ENCODE results near the gene MAP3K20.
"Not testable (repeated sequence)": the region's sequence is repeated elsewhere in the genome, so short reads cannot be mapped to it uniquely, and the experiment has no call there.

MAP3K20 gene

GRCh38 chr2:173160618-173161017, 85.0 kb downstream of the MAP3K20 start:
- Histone ChIP-seq H3K36me3 (ENCODE audit: control insufficient read depth, insufficient read depth, low read length) (no peaks in the 10 kb centered on the region), H3K4me3 (ENCODE audit: low read length) (no peak overlapping the region), H3K27me3 (ENCODE audit: control insufficient read depth, insufficient read depth, low read length) (no peaks in the 10 kb centered on the region), H3K9me3 (ENCODE audit: control insufficient read depth, insufficient read depth, low read length) (no peaks in the 10 kb centered on the region), H3K4me1 (ENCODE audit: control insufficient read depth, insufficient read depth, low read length) (no peaks in the 10 kb centered on the region), H3K27ac (ENCODE audit: low read length) (no peak overlapping the region)
- DNase-seq (ENCODE audit: low read depth, low spot score) = no peak
- no CpG with 5 or more reads among the region's 4 CpGs for WGBS (ENCODE audit: insufficient coverage, insufficient read length)

GRCh38 chr2:173161040-173161439, 85.4 kb downstream of the MAP3K20 start:
- H3K36me3 ChIP-seq (ENCODE audit: control insufficient read depth, insufficient read depth, low read length) = no peaks in the 10 kb centered on the region
- H3K9me3 ChIP-seq (ENCODE audit: control insufficient read depth, insufficient read depth, low read length) = no peaks in the 10 kb centered on the region
- H3K4me1 ChIP-seq (ENCODE audit: control insufficient read depth, insufficient read depth, low read length) = no peaks in the 10 kb centered on the region
- H3K27me3 ChIP-seq (ENCODE audit: control insufficient read depth, insufficient read depth, low read length) = no peaks in the 10 kb centered on the region
- no CpG with 5 or more reads among the region's 4 CpGs for WGBS (ENCODE audit: insufficient coverage, insufficient read length)
- no peak overlapping the region for H3K27ac ChIP-seq (ENCODE audit: low read length)
- H3K4me3 ChIP-seq (ENCODE audit: low read length) = no peak overlapping the region
- no peak for DNase-seq (ENCODE audit: low read depth, low spot score)

- WGBS (ENCODE audit: insufficient coverage, insufficient read length) = no CpG with 5 or more reads among the region's 6 CpGs
- Histone ChIP-seq H3K27ac (ENCODE audit: low read length) (no peak overlapping the region), H3K4me3 (ENCODE audit: low read length) (no peak overlapping the region), H3K36me3 (ENCODE audit: control insufficient read depth, insufficient read depth, low read length) (no peaks in the 10 kb centered on the region), H3K9me3 (ENCODE audit: control insufficient read depth, insufficient read depth, low read length) (no peaks in the 10 kb centered on the region), H3K27me3 (ENCODE audit: control insufficient read depth, insufficient read depth, low read length) (no peaks in the 10 kb centered on the region), H3K4me1 (ENCODE audit: control insufficient read depth, insufficient read depth, low read length) (no peaks in the 10 kb centered on the region)
- no peak for DNase-seq (ENCODE audit: low read depth, low spot score)
These were observed 85.9 kb downstream of the MAP3K20 start for GRCh38 chr2:173161507-173161906.

- not testable (repeated sequence) for H3K27ac ChIP-seq (ENCODE audit: low read length); H3K36me3 ChIP-seq (ENCODE audit: control insufficient read depth, insufficient read depth, low read length); H3K4me3 ChIP-seq (ENCODE audit: low read length); DNase-seq (ENCODE audit: low read depth, low spot score); H3K27me3 ChIP-seq (ENCODE audit: control insufficient read depth, insufficient read depth, low read length); H3K9me3 ChIP-seq (ENCODE audit: control insufficient read depth, insufficient read depth, low read length); H3K4me1 ChIP-seq (ENCODE audit: control insufficient read depth, insufficient read depth, low read length)
- WGBS (ENCODE audit: insufficient coverage, insufficient read length) = no CpG with 5 or more reads among the region's 1 CpG
These were observed 87.7 kb downstream of the MAP3K20 start for GRCh38 chr2:173163357-173163756.

- Histone ChIP-seq H3K36me3 (ENCODE audit: control insufficient read depth, insufficient read depth, low read length) (no peaks in the 10 kb centered on the region), H3K27me3 (ENCODE audit: control insufficient read depth, insufficient read depth, low read length) (no peaks in the 10 kb centered on the region), H3K4me1 (ENCODE audit: control insufficient read depth, insufficient read depth, low read length) (no peaks in the 10 kb centered on the region), H3K9me3 (ENCODE audit: control insufficient read depth, insufficient read depth, low read length) (no peaks in the 10 kb centered on the region), H3K27ac (ENCODE audit: low read length) (no peak overlapping the region), H3K4me3 (ENCODE audit: low read length) (no peak overlapping the region)
- WGBS (ENCODE audit: insufficient coverage, insufficient read length) = no CpG with 5 or more reads among the region's 1 CpG
- no peak for DNase-seq (ENCODE audit: low read depth, low spot score)
These were observed 88.8 kb downstream of the MAP3K20 start for GRCh38 chr2:173164396-173164795.

GRCh38 chr2:173165443-173166238, 90.0 kb downstream of the MAP3K20 start:
- Histone ChIP-seq H3K36me3 (ENCODE audit: control insufficient read depth, insufficient read depth, low read length) (no peaks in the 10 kb centered on the region), H3K4me1 (ENCODE audit: control insufficient read depth, insufficient read depth, low read length) (no peaks in the 10 kb centered on the region), H3K9me3 (ENCODE audit: control insufficient read depth, insufficient read depth, low read length) (no peaks in the 10 kb centered on the region), H3K27me3 (ENCODE audit: control insufficient read depth, insufficient read depth, low read length) (no peaks in the 10 kb centered on the region), H3K27ac (ENCODE audit: low read length) (no peak overlapping the region), H3K4me3 (ENCODE audit: low read length) (no peak overlapping the region)
- no CpG with 5 or more reads among the region's 5 CpGs for WGBS (ENCODE audit: insufficient coverage, insufficient read length)
- no peak for DNase-seq (ENCODE audit: low read depth, low spot score)

- no peaks in the 10 kb centered on the region for H3K36me3 ChIP-seq (ENCODE audit: control insufficient read depth, insufficient read depth, low read length)
- H3K27ac ChIP-seq (ENCODE audit: low read length) = no peak overlapping the region
- H3K4me1 ChIP-seq (ENCODE audit: control insufficient read depth, insufficient read depth, low read length) = no peaks in the 10 kb centered on the region
- H3K9me3 ChIP-seq (ENCODE audit: control insufficient read depth, insufficient read depth, low read length) = no peaks in the 10 kb centered on the region
- no peak for DNase-seq (ENCODE audit: low read depth, low spot score)
- no peak overlapping the region for H3K4me3 ChIP-seq (ENCODE audit: low read length)
- no peaks in the 10 kb centered on the region for H3K27me3 ChIP-seq (ENCODE audit: control insufficient read depth, insufficient read depth, low read length)
- WGBS (ENCODE audit: insufficient coverage, insufficient read length) = no CpG with 5 or more reads among the region's 1 CpG
These were observed 95.7 kb downstream of the MAP3K20 start for GRCh38 chr2:173171321-173171720.

- H3K4me1 ChIP-seq (ENCODE audit: control insufficient read depth, insufficient read depth, low read length) = no peaks in the 10 kb centered on the region
- WGBS (ENCODE audit: insufficient coverage, insufficient read length) = no CpG with 5 or more reads among the region's 1 CpG
- H3K36me3 ChIP-seq (ENCODE audit: control insufficient read depth, insufficient read depth, low read length) = no peaks in the 10 kb centered on the region
- no peak overlapping the region for H3K27ac ChIP-seq (ENCODE audit: low read length)
- DNase-seq (ENCODE audit: low read depth, low spot score) = no peak
- H3K9me3 ChIP-seq (ENCODE audit: control insufficient read depth, insufficient read depth, low read length) = no peaks in the 10 kb centered on the region
- H3K4me3 ChIP-seq (ENCODE audit: low read length) = no peak overlapping the region
- H3K27me3 ChIP-seq (ENCODE audit: control insufficient read depth, insufficient read depth, low read length) = no peaks in the 10 kb centered on the region
These were observed 96.4 kb downstream of the MAP3K20 start for GRCh38 chr2:173171924-173172643.

GRCh38 chr2:173174339-173174738, 98.7 kb downstream of the MAP3K20 start:
- H3K9me3 ChIP-seq (ENCODE audit: control insufficient read depth, insufficient read depth, low read length); H3K36me3 ChIP-seq (ENCODE audit: control insufficient read depth, insufficient read depth, low read length); H3K4me3 ChIP-seq (ENCODE audit: low read length); DNase-seq (ENCODE audit: low read depth, low spot score); H3K27me3 ChIP-seq (ENCODE audit: control insufficient read depth, insufficient read depth, low read length); H3K4me1 ChIP-seq (ENCODE audit: control insufficient read depth, insufficient read depth, low read length); H3K27ac ChIP-seq (ENCODE audit: low read length): not testable (repeated sequence)
- no CpG with 5 or more reads among the region's 3 CpGs for WGBS (ENCODE audit: insufficient coverage, insufficient read length)

- Histone ChIP-seq H3K4me3 (ENCODE audit: low read length) (no peak overlapping the region), H3K27me3 (ENCODE audit: control insufficient read depth, insufficient read depth, low read length) (no peaks in the 10 kb centered on the region), H3K36me3 (ENCODE audit: control insufficient read depth, insufficient read depth, low read length) (no peaks in the 10 kb centered on the region), H3K9me3 (ENCODE audit: control insufficient read depth, insufficient read depth, low read length) (no peaks in the 10 kb centered on the region), H3K4me1 (ENCODE audit: control insufficient read depth, insufficient read depth, low read length) (no peaks in the 10 kb centered on the region), H3K27ac (ENCODE audit: low read length) (no peak overlapping the region)
- no peak for DNase-seq (ENCODE audit: low read depth, low spot score)
- WGBS (ENCODE audit: insufficient coverage, insufficient read length) = no CpG with 5 or more reads among the region's 3 CpGs
These were observed 99.6 kb downstream of the MAP3K20 start for GRCh38 chr2:173175222-173175621.

Data from iPS DF 6.9 (cell line).